ENCODE measurements around the gene TRIM17.

Gene TRIM17

DNA sequence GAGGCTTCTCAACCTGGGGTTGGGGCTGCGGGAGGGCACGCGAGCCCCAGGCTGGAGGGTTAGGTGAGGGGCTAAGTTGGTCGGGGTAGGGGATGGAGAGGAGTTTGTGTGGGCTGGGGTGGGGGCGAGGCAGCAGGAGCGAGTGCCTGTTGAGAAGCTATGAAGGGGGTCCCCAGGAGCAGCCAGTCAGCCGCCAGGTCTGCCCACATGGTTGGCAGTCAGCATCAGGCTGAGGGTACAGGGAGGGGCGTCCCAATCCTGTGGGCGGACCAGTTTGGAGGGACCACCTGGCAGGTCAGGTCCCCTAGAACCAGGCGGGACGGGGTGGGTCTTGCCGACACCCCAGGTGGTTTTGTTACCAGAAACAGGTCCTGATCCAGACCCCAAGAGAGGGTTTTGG, 400 bp upstream of the TRIM17 start:
- DNase-seq (ENCODE audit: low spot score): no peak

GRCh38 chr1:228415853-228416216, 826 bp downstream of the TRIM17 start:
- DNase-seq (ENCODE audit: low spot score): no peak

GRCh38 chr1:228415221-228415620, 1.4 kb downstream of the TRIM17 start:
- no peak for DNase-seq (ENCODE audit: low spot score)

DNA sequence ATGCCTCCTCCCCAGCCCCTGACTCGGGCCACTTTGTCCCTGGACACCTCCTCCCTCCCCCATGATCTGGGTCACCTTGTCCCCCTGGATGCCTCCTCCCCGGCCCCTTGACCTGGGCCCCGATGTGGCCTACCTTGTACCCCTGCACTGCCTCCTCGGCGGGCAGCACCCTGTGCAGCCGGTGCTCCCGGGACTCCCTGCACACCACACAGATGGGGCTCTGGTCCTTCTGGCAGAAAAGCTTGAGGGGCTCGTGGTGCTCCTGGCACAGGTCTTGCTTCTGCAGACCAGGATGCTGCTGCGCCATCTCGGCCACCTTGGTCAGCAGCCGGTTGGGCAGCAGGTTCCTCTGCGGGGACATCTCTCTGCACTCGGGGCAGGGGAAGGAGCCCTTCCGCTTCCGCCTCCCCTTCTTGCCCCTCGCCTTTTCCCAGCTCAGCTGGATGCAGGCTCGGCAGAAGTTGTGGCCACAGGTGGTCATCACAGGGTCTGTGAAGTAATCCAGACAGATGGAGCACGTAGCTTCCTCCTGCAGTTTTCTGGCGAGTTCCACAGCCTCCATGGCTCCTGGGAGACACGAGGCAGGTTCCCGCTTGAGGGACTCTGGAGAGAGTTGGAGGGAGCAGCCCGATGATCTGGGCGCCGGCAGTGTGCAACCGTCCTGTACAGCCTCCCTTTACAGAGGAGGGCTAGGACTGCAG, 2.0 kb downstream of the TRIM17 start:
- no peak for DNase-seq (ENCODE audit: low spot score)

- DNase-seq (ENCODE audit: low spot score): no peak
Observed at GRCh38 chr1:228413241-228414010, 3.2 kb downstream of the TRIM17 start.

DNA sequence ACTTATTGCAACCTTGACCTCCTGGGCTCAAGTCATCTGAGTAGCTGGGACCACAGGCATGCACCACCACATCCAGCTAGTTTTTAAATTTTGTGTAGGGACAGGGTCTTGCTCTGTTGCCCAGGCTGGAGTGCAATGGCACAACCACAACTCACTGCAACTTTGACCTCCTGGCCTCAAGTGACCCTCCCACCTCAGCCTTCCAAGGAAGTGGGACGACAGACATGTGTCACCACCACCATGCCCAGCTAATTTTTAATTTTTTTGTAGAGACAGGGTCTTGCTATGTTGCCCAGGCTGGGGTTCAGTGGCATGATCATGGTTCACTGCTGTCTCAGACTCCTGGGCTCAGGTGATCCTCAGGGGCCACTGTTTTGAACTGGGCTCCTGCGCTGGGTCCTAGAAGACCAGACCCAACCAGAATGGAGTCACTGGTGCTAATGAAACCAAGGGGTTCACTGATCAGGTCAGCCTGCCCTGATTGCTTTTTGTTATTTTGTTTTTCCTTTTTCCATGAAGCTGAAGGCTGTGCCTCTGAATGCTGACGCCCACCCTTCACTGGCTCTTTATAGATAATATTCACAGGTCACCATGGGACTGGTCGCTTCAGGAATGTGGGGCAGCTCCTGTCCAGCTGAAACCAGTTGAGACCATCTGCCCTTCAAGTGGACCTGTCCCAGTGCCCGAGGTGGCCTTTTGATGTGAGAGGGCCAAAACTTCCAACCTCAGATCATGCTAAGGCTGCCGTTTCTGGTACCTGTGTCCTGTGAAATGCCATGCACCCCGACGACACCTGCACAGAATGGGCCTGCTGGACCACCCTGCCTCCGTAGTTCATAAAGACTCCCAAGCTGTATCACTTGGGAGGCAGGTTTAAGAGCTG, 4.9 kb downstream of the TRIM17 start:
- DNase-seq (ENCODE audit: low spot score): no peak

GRCh38 chr1:228411121-228411520, 5.5 kb downstream of the TRIM17 start:
- no peak for DNase-seq (ENCODE audit: low spot score)

DNA sequence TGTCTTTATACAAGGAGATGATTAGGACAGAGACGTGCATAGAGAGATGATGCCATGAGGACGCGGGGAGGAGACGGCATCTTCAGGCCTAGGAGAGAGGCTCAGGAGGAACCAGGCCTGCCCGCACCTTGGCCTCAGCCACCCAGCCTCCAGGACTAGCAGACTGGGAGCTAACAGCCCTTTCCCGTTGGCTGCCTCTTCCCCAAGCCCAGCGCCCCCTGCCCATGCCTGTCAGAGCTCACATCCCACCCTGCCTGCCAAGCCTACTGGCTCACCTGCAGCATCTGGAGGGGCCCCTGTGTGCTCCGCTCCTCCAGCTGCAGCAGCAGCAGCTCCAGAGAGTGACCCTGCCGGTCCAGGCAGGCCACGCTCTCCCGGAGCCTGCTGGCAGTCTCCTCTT, 6.0 kb downstream of the TRIM17 start:
- DNase-seq (ENCODE audit: low spot score): no peak

DNA sequence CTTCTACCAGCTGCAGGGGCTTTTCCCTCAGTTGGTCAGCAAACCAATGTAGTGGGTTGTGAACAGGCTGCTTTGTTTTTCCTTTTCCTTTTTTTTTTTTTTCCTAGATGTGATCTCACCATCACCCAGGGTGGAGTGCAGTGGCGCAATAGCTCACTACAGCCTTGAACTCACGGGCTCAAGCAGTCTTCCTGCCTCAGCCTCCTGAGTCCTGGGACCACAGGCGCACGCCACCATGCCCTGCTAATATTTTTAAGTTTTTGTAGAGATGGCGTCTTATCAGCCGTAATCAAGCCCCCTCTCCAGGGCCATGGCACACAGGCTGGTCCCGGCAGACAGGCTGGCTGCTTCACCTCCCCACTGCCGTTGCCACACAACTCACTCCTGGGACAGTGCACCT, 6.6 kb downstream of the TRIM17 start:
- no peak for DNase-seq (ENCODE audit: low spot score)

- no peak for DNase-seq (ENCODE audit: low spot score)
Observed at GRCh38 chr1:228408869-228409805, 7.5 kb downstream of the TRIM17 start.

DNA sequence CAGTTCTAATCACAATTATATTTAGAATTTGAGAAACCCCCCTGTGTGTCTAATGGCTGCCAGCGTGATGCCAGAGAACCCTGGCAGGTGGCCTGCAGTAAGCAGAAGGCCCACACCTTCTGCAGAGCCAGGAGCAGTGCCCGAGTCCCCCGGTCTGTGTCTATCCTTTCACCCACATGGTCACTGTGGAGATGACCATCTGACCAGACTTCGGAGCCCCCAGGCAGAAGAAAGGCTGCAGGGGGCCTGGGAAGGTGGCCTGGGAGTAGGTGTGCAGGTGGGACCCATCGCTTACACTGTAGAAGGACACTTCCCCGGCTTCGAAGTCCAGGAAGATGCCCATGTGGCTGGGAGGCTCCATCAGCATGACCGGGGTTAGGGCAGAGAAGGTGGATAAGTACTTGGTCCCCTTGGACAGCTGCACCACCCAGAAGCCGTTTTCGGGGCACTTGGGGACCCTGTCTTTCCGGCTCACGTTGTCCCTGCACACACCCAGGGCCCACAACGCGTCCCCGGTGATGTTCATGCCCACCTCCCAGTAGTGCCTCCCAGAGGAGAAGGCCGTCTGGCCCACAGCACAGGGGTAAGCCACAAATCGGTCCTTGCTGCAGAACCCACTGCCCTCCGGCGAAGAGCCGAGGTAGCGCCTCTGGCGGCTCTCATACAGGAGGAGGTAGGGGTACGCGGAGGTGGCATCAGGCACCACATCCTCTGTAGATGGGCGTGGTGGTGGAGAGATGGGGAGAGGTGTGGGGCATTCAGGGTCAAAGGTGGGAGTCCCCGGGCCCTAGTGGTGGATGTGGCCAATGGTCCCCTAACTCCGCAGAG, 8.4 kb downstream of the TRIM17 start:
- no peak for DNase-seq (ENCODE audit: low spot score)

DNA sequence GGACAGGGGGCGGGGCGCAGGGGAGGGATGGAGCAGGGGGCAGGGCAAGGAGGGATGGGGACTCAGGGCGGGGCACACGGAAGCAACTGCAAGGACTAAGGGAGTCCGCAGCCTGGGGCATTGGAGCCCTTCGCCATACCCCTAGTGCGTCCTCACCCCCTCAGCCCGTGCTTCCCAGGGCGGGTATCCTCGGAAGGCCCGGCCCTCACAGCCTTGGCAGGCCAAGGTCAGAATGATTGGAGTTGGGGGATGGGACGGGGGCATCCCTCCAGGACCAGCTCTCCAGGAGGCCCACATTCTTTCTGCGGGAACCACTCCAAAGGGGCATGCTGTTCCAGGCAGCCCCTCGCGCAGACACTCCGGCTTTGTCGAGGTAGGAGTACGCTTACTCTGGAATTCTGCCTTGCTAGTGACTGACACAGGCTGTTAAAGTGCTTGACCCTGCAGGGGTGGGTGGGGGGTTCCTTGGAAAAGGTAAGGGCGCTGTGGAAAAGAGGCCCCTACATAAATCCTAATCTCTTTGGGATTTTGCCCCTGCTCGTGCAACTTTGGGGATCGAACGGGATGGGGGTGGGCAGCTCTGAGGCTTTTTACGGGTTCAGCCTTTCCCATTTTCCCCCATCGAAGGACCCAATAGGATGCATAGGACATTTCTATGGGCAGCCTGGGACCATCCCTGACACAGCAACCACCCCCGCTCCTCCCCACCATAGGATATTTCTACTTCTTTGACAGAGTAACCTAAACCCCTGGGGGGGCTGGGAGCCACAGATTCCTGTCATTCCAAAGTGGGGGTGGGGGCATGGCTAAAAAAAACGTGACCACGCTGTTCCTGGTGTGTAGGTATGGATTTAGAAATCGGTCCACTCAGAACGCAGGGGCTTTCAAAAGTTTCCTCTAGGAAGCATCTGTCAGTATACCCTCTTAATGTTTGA, 9.3 kb downstream of the TRIM17 start:
- DNase-seq (ENCODE audit: low spot score): no peak

DNA sequence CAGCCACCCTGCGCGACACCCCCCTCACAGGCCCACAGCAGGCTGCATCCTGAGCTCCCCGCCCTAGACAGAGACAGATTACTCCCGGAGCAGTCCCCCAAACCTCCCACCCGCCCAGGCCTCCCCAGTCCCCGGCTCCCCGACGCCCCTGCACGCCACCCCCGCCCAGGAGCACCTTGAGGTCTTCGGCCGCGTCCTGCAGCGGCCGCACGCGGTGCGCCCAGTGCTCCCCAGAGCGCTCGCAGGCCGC, 10.8 kb downstream of the TRIM17 start:
- no peak for DNase-seq (ENCODE audit: low spot score)

DNA sequence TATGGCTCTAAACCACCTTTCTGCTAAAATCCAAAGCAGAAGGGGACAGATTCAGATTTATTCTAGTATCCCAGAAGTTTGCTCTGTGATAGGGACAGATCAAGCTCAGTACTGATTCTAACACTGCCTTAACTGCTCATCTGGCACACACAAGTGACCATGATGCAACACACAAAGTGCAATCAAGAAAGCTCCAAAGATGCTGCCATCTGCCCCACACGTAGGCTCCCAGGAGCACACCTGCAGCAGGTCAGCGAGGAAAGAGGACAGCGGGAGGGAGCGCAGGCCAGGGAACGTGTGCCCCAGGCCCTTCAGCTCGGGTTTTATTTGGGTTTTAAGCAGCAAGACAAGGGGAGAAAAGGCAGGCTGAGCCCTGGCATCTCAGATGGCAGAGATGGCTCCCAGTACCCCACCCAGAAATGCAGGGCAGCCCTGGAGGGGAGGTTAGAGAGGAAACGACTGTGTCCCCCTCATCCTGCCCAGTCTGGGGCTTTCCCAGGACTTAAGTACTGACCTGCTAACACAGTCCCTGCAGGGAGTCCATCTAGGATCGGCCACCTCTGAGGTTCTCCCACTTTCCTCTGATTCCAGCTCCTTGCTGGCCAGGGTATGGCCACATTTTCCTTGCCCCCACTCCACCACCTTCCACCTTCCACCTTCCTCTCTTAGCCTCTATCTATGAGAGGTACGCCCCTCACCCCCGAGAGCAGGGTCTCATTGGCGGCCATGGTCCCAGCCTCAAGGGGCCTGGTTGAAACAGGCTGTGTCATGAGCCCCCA, 11.3 kb downstream of the TRIM17 start:
- no peak for DNase-seq (ENCODE audit: low spot score)

- DNase-seq (ENCODE audit: low spot score): no peak
Observed at GRCh38 chr1:228404107-228404720, 12.4 kb downstream of the TRIM17 start.

DNA sequence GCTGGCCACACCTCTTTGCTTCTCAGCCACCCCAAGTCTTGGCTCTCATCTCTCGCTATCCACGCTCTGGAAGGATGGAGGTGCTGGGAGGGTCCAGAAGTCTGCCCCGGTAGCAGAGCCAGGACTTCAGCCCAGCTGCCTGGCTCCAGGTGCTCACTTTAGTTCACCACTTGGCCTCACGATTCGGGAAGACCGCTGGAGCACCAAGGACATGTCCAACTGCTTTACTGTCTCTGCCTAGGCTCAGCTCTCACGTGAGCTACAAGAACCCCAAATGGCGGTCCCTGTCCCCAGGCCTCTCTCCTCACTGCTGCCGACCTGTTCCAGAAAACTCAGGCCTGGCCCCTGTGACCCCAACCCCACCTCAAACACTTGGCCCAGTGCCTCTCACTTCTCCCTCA, 13.4 kb downstream of the TRIM17 start:
- no peak for DNase-seq (ENCODE audit: low spot score)

- DNase-seq (ENCODE audit: low spot score): no peak
Observed at GRCh38 chr1:228402641-228403025, 14.0 kb downstream of the TRIM17 start.

DNA sequence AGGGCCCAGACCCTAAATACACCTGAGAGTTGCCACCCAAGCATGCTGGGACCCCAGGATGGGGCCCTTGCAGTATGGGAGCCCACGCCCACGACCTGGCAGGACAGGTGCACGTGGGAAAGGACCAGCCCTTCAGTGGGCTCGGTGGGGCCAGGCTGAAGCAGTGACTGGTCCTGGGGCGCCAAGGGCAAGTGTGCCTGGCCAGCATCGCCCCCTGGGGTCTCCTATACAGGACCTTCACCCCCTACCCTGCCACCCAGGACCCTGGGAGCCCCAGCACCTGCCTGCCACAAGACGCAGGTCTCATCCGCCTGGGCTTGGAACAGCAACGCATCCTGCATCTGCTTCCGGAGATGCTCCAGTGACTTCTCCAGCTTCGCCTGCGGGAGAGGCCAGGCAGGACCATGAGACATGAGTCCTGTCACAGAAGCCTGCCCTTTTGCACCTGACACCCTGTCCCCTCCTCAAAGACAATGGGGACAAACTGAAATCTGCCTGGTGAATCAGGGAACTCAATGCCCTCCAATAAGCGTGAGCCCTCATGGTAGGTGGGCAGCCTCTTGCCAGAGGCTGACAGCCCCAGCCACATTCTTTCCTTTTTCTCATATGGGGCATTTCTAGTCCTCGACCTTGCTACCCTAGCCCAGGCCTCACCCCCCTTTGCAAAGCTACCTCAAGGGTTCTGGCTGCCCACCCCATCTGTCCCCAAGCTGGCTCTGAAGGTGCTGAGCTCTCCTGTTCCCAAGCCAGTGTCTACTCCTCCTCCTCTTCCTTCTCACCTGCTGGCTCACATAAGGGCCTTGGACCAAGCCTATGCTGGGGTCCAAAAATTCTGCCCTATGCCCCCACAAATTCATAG, 14.7 kb downstream of the TRIM17 start:
- no peak for DNase-seq (ENCODE audit: low spot score)
